ENCODE results near the gene TNPO1.

DNA sequence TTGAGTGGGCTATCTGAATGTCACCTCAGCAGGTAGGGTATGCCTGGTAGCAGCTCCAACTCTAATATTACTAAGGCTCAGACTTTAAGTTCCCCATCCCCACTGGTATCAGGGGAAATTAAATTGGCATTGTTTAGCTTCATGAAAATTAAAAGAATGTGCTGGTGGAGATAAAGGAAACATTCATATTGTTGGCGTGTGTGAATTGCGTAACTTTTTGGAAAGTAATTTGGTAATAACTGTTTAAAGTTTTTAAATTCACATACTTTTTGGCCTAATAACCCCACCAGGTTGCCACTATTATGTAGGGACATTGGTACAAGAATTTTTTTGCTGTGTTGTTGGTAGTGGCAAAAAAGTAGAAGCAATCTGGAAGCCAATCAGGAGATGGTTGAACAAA lies 29.4 kb downstream of the TNPO1 start:
- no peak for TF ChIP-seq CTCF (IDR thresholded peaks at IDR 0.05)
- no peak for TF ChIP-seq EZH2 (IDR thresholded peaks at IDR 0.05)
